Activated CD4-positive, alpha-beta T cell treated with anti-CD3 and anti-CD28 coated beads, Interleukin-2, amount 50 U/mL, for 1 hour (primary cell): ENCODE measurements around the gene BMP6.
"Not testable (repeated sequence)": the region's sequence is repeated elsewhere in the genome, so short reads cannot be mapped to it uniquely, and the experiment has no call there.

Experiments used
- DNase-seq: peaks from one replicate; pipeline ENCODE4 v3.0.0-alpha.2; 2020

BMP6 gene

DNA sequence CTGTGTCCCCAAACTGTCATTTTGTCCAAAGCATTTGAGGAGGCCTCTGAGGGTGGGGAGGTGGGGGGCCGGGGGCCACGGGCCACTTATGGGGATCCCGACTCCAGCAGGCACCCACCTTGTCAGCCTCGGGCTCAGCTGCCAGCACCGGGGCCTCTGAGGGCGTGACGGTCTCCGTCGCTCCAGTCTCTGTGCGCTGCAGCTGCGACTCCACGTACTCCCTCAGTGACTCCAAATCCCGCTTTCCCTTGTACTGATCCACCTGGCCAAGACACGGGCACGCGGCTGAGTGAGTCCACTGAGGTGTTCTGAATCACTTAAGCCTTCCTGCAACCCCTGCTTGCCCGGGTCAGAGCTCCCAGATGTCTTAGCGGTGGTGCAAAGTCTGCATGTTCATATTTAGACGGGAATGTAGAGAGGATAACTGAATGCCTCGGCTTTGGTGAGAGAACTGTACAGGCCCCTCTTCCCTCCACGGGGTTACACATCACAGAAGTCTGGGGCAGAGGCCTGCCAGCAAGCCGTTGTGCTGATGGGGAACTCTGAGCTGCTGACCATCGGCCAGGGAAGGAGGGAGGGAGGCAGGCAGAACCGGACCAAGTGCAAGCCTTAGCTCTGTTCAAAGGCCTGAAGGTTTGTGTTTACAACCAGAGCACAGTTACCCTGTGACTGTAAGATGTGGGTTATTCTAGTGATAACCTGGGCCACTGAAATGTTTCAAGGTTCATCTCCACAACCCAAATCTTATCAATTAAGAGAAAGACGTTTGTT lies 162.9 kb downstream of the BMP6 start:
- DNase-seq: no peak

DNA sequence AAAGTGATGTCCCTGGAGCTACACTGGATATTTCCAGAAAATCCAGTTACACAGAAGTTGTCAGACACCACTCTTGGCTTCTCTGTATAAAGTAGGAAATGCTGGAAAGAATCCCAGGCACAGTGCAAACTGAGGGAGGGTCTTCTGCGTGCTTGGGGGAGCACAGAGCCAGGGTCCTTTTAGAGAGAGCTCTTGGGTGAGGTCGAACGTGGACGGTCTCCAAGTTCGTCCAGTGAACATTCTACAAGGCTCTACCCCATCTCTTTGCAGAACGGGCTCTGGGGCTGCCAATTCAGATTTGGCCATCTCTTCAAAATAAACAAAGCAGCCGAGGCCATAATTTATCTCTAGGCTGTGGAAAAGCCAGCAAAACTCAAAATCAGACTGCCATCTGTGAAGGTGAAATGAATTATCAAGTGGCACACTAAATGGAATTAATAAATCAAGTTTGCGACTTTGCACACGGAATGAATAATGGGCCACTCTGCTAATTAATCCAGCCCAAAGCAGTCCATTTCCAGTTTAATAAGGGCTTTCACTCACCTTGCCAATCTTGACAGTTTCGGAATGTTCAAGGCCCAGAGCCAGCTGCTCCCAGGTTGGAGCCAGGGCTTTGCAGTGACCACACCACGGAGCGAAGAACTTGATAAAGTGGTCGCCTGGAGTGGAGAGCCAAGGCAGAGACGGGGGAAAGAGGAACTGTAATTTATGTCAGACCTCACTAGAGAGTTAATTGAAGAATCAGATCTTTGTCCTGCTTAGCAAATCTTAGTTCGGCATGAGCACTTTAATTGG lies 165.4 kb downstream of the BMP6 start:
- no peak for DNase-seq

DNA sequence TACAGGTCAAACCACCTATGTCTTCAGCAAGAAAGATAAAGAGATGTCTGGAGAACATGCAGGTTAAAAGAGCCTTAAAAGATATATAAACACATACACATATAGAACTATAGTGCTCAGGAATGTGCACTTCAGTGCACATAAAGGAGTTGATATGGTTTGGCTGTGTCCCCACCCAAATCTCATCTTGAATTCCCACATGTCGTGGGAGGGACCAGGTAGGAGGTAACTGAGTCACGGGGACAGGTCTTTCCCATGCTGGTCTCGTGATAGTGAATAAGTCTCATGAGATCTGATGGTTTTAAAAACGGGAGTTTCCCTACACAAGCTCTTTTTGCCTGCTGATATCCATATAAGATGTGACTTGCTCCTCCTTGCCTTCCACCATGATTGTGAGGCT lies 166.5 kb downstream of the BMP6 start:
- not testable (repeated sequence) for DNase-seq

DNA sequence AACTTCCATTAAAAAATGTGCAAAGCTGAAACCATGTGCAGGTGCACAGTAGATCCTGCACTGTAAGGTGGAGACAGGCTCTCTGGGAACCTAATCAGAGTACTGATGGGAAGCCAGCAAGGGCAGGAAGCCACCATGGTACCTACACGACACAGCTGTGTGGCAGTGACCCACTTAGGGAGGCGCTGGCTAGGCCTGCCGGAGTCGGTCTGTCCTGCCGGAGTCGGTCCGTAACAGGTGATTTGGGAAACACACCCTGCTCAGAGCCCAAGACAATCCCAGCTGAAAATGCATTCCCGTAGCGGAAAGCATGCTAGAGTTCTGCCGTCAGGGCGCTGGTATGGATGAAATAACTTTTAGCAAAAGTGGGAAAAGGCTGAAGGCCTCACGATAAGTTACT lies 167.4 kb downstream of the BMP6 start:
- DNase-seq: no peak

DNA sequence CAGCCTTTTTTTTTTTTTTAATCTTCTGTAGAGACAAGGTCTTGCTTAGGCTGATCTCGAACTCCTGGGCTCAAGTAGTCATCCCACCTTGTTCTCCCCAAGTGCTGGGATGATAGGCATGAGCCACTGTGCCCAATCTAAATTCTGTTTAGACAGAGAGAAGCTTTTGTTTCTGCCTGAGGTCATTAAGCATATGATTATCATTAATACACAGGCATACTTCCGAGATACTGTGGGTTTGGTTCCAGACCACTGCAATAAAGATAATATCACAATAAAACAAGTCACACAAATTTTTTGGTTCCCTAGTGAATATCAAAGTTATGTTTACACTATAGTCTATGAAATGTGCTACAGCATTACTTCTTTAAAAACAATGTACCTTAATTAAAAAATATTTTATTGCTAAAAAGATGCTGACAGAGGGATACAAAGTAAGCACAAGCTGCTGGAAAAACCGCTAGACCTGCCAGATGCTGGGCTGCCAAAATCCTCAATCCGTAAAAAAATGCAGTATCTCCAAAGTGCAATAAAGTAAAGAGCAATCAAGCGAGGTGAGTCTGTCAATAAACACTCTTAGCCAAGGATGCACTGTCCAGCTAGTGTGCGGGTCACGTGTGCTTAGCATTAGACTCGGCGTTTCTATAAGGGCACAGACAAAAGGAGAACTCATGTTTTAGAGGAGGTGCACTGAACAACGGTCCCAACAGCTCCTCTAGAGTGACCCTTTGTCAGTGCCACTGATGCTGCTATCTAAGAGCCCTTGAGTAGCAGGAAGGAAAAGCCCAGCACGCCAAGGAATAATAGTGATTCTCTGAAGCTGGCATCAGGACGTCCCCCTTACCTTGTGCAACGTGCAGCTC lies 168.6 kb downstream of the BMP6 start:
- no peak for DNase-seq

DNA sequence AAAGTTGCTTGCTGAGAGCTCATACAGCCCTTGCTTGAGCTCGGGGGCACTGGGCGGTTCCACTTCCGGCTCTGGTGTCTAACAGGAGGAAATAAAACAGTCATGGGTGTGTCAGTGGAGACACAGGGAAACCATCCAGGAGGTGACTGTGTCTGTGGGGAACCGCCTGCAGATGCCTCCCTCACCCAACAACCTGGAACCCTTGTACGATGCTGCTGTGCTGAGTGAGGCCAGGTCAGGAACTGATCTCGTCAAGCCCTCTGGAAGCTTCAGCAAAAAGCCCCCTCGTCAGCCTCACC lies 169.2 kb downstream of the BMP6 start:
- DNase-seq: no peak

DNA sequence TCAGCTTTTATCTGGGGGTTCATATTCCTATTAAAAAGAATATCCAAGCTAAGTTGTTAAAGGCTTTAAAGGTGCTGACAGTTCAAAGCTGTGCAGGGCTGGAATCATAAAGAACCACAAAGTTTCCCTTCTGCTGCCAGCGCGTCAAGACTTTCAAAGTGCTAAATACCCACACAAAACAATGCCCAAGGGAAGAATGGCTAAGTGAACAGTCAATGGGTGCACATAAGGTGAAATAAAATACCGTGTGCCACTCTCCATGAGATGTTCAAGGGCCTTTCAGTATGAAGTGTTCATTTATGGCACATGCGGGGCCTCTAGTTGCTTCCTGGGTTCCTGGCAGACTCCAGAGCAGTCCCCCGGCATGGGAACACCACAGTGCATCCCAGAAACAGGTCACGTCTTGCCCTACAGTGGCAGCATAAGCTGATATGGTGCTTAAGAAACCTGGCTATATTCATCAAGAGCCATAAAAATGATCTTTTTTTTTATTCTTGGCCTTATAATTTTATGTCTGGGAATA lies 170.6 kb downstream of the BMP6 start:
- no peak for DNase-seq

DNA sequence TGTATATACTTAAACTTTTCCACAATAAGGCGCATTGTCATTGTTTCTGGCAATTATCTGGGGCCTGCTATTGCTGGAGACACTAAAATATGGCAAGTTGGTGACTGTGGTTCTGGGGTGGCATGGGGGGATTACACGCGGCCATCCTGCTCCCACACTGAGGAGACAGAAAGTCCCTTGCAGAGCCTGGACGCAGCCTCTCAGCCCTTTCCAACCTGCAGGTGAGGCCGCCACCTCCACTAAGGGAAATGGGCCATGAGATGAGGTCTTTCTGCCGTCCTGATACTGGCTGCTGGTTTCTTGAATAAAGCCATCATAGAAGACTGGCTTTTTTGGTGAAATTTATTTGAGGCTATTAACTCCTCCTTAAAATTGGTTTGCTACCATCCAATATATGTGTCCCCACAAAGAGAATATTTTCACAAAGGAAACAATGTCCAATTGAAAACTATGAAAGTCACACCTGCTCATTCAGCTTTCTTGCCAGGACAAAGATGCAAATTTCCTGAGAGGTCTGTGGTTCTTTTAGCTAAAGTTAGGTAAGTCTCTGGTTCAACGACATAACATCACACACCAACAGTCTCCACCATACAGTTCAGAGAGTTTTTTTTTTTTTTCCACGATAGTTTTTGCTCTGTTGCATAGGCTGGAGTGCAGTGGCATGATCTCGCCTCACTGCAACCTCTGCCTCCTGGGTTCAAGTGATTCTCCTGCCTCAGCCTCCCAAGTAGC lies 171.7 kb downstream of the BMP6 start:
- DNase-seq: no peak

DNA sequence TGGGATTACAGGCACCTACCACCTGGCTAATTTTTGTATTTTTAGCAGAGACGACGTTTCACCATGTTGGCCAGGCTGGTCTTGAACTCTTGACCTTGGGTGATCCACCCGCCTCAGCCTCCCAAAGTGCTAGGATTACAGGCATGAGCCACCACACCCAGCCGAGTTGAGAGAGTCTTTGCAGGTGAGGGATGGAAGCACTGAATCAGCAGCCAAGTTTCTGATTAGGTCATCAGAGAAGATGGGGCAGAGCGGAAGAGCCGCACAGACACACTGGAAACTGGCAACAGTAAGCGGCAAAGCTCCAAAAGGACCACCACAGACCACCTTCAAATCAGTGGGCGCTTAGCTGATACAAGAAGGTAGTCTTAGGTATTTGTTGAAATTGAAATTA lies 172.3 kb downstream of the BMP6 start:
- not testable (repeated sequence) for DNase-seq

DNA sequence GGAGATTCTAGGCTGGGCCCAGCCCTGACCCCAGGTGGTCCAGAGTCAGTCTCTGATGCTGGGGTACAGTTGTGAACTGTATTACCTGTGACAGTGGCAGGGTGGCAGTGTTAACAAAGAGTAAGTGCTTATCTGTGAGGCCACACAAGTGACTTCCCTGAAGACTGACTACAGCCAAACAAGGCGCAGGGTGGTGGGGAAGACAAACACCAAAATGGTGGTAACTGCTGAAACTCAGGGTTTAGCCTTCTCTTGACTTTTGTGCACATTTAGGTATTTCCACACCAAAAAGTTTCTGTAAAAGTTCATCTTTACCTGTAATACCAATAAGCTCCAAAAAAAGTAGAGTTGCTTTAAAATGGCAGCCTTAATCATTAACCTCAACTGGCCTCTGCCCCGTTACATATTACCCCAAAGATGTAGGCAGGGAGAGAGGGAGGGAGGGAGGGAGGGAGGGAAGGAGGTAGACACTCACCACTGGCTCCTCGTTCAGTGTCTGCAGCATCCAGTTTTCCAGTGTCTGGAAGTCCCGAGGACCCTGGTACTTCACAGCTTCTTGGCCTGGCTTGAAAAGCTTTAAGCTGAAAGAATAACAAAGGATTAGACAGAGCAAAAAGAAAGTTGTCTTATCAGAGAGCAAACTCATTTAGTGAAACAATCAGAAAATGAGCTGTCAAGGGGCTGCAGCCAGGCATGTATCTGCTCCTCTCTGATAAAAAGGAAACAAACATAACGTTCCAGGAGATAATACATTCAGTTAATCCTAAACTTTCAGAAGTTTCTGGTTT lies 173.4 kb downstream of the BMP6 start:
- DNase-seq: no peak

DNA sequence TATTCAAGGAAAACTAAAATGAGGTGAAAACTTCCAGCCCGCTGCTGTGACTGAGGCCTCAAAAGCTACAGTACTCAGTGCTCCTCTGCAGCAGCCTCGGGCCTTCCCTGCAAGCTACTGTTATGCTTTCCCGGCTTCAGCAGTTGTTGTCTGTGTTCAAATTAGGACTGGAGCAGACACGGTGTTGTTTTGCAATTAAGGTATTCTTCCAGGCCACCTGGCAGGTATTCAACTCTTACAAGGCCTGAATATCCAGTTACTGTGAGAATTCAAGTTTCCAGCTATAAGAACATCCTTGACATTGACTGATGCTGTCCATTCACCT lies 174.0 kb downstream of the BMP6 start:
- DNase-seq: no peak

DNA sequence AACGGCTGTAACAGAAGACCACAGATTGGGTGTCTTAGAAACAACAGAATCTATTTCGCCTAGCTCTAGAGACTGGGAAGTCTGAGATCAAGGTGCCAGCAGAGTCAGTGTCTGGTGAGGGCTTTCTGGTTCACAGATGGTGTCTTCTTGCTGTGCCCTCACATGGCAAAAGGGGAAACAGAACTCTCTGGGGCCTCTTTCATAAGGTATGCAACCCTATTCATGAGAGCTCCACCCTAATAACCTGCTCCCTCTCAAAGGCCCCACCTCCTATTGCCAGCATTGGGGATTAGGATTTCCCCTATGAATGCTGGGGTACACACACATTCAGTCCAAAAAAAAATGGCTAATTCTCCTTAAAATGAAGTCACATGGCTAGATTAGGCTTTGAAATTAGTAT lies 174.7 kb downstream of the BMP6 start:
- DNase-seq: no peak

DNA sequence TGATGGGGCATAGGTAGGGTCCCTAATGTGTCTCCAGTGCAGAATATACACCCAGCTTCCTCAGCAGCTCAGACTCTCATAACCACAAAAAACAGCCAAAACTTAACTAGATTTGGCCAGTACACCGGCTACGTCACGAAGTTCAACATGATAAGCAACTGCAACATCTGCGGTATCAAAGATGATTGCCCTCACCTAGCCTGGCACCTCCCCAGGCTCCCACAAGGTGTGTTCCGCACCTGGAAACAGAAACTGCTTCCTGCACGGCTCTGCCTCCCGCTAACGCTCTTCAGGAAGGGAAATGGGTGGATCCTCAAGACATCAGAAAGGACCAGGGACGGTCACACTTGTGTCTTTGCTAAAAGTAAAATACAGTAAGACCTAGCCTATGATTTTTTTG lies 175.2 kb downstream of the BMP6 start:
- no peak for DNase-seq

DNA sequence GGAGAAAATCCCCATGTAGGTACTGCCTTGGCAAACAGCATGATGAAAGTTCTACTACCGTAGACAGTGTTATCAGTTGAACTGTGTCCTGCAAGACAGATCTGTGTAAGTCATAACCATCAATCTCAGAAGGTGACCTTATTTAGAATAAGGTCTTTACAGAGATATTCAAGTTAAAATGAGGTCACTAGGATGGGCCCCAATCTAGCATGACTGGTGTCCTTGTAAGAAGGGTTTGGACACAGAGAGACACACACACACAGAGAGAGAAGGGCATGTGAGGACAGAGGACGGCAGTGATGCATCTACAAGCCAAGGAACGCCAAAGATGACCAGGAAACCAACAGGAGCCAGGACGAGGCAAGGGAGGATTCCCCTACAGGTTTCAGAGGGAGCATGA lies 175.9 kb downstream of the BMP6 start:
- no peak for DNase-seq

DNA sequence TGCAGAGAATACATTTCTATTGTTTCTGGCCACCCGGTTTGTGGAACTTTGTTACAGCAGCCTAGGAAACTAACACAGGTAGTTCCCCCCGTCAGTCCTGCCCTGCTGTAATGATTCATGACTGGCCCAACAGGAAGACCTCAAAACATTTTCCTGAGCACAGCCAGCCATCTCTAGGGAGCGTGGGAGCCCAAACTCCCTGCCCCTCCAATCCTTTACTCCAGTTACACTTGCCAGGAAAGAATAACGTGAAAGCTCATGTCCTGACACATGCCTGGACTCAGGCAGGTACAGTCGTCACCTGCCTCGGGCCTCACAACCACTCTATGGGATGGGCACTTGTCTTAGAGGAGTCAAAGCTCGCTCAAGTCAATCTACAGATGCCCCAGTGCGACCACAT lies 176.3 kb downstream of the BMP6 start:
- no peak for DNase-seq

DNA sequence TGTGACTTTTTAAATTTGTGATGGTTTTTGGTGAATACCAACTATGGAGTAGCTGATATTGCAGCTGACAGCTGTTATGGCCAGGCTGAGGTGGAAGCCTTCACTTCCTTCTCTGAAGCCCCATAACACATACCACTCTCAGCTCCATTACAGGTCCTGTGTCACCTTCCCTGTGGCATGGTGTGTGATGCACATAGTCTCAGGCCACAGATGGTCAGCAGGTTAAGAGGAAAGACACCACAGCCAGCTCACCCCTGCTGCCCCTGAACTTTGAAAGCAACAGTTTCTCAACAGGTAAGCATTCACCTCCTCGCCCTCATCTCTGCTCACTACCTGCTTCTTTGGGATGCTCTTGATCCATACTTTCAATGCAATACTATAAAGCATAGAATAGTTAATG lies 177.0 kb downstream of the BMP6 start:
- no peak for DNase-seq

DNA sequence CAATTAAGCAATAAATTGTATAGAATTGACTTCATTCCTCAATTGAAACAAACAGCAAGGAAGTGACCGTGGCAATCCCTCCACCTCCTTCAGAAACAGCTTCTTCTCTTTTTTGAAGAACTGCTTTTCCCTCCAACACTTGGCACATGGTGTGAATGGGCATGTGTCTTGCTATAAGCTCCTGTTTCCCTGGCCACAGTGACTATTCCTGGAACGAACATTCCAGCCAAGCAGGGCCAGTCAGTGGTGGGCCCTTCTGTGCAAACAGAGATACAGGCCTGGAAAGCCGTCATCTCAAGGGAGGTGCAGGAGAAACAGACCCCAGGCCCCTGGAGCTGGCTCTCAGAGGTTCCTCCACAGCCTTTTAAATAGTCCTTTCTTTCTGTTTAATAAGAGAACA lies 177.8 kb downstream of the BMP6 start:
- DNase-seq: no peak

DNA sequence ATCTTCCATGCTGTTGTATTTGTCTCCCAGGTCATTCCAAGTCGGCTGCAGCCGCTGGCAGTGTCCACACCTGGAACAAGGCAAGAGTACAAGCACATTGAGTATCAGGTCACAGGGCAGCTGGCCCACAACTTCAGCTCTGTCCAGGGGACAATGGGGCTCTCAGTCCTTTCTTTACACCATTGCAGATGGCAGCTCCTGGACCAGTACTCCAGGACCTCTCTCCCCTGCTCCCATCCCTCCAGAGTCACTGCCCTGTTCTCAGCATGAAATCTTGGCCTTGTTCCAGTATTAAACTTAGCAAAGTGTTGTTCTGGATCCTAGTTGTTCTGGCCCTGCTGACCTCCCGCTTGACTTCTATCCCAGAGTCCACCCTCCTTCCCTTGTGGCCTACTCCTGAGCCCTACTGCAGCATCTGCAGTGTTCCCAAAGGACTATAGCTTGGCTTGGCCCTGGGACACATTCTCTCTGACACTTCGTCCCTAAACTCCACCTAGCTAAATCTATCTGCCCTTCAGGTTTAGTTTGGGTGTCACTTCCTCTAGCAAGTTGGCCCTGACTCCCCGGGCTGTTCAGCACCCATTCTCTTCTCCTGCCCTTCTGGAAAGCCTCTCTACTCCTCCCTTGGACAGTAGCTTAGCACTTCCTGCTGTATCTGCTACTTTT lies 178.9 kb downstream of the BMP6 start:
- no peak for DNase-seq

DNA sequence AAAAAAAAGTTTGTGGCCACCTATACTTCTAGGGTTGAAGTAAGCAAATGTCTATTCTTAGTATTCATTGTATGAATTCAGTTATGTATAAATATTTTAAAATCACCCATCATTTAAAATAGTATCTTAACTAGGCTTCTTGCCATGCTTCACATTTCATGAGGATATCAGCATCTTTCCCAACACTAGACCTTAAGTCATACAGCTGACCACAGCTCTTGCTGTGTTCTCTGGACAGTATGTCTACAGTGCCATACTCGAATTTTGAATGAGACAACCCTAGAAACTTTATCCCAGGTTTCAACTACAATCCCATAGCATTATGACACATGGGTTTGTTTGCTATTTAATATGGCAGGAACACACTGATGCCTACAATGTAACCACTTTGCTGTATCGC lies 179.5 kb downstream of the BMP6 start:
- no peak for DNase-seq

DNA sequence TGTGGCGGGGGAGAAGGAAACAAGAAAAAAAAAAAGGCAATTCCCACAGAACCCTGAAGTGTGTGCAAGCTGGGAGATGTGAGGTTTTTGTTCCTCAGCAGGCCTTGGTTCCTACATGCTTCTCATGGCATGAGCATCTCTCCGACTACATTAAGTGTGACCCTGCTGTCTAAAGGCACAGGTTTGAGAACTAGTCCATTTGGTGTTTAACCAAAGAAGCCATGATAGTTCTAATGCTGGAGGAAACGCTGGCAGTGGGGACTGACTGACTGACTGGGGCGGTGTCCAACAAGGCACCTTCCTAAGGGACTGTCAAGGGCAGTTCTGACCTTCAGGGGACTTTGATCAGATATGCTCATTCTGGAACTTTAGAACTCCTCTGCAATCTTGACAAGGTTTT lies 180.8 kb downstream of the BMP6 start:
- no peak for DNase-seq

DNA sequence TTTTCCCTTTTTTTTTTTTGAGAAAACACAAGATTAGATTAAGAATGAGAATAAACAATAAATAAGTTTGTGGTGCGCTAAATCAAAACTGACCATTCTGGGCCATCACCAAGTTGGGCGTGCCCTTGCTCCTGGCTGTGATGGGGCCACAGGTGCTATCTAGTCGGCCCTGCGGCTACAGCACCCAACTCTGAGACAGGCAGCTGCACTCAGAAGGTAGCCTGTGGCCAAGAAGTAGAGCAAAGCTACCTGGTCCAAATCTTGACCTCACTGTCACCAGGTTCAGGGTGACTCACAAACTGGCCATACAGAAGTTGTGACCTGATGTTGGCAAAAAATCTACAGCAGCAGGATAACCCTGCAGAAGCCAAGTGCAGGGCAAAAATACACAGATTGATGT lies 181.3 kb downstream of the BMP6 start:
- no peak for DNase-seq
